Measurements from ENCODE around the gene ALDH1L2.

DNA sequence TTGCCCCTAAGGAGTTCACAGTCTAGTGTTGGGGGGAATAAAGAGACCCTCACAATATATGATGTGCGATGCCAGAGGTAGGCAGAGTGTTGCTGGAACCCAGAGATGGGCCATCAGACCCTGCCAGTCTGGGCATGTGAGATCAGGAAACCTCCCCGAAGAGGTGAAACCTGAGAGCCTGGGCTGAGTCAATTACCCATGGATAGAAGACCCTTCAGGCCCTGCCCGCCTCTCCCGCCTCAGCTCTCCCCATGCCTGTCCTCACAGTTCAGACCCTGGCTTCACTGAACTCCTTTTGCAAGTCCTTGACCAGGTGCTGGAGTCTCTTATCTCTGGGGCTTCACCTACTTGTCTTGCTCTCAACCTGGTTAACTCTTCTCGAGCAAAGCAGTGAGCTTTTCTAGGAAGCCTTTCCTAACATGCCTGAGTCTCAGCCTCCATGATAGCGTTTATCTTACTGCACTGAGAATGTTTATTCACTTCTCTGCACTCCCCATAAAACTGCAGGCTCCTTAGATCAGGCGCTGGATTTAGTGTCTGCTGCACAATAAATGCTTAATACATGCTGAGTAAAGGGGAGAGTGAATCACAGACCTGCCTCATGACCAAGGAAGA, 19.6 kb downstream of the ALDH1L2 start:
- no peak for TF ChIP-seq POLR2A (IDR thresholded peaks at IDR 0.05; ENCODE audit: low read length)
- TF ChIP-seq RFX5 (IDR thresholded peaks at IDR 0.05) = no peak
- no peak for TF ChIP-seq KDM5A (IDR thresholded peaks at IDR 0.05)
- TF ChIP-seq CHD4 (IDR thresholded peaks at IDR 0.05; ENCODE audit: borderline replicate concordance) = no peak
- TF ChIP-seq REST (IDR thresholded peaks at IDR 0.05) = no peak
